22Rv1 (cell line): ENCODE measurements around the gene CENPS.

ENCODE experiments used
- ZFX ChIP-seq: fragments of 450-650 bp; IDR thresholded peaks from 2 replicates; pipeline ENCODE4 v1.6.1; 2017; ENCODE audit warnings: antibody characterized with exemption, borderline replicate concordance
- TF ChIP-seq, protein P1 (sequence below): fragments of 450-650 bp; IDR thresholded peaks from 2 replicates; pipeline ENCODE4 v1.5.1; 2017; ENCODE audit warnings: mild to moderate bottlenecking

- TF ChIP-seq, protein P1, sequence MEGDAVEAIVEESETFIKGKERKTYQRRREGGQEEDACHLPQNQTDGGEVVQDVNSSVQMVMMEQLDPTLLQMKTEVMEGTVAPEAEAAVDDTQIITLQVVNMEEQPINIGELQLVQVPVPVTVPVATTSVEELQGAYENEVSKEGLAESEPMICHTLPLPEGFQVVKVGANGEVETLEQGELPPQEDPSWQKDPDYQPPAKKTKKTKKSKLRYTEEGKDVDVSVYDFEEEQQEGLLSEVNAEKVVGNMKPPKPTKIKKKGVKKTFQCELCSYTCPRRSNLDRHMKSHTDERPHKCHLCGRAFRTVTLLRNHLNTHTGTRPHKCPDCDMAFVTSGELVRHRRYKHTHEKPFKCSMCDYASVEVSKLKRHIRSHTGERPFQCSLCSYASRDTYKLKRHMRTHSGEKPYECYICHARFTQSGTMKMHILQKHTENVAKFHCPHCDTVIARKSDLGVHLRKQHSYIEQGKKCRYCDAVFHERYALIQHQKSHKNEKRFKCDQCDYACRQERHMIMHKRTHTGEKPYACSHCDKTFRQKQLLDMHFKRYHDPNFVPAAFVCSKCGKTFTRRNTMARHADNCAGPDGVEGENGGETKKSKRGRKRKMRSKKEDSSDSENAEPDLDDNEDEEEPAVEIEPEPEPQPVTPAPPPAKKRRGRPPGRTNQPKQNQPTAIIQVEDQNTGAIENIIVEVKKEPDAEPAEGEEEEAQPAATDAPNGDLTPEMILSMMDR = no peak
- TF ChIP-seq ZFX = no peak
Measured at GRCh38 chr1:10480614-10481013, 50.4 kb downstream of the CENPS start.
